PC-9 (cell line): ENCODE measurements around the gene NMNAT2. TPM values are rescaled to one million over a fixed set of nuclear protein-coding genes. Genes with fewer than 3 reads are reported as not detected.

Experiments
- BruUV-seq: library from RNA; stranded (reverse); fragments of 400-500 nt; replicated peaks from 2 replicates; lab custom pipeline; 2021; lab: Mats Ljungman, UMichigan
- CTCF ChIA-PET: fragments of 300-600 bp; sonication (Branson Sonifier 250); formaldehyde crosslinking; loops from one replicate; lab custom pipeline; 2022; ENCODE audit warnings: antibody characterized with exemption; lab: Charles Lee
- POLR2A ChIA-PET: fragments of 300-600 bp; sonication (Branson Sonifier 250); formaldehyde crosslinking; loops from one replicate; lab custom pipeline; 2022; ENCODE audit warnings: antibody characterized with exemption; ENCODE audit not compliant: unreplicated experiment; lab: Charles Lee
- DNase-seq, 2 experiments: peaks; one replicate each; pipeline versions ENCODE4 v3.0.0 to v3.0.0-alpha.2; 2015 to 2022; ENCODE audit warnings: mixed read lengths in 1 of 2
- H2AFZ ChIP-seq: fragments of 200-600 bp; sonication (generic); 2 replicates; pipeline ENCODE4 v1.8.1; 2017; ENCODE audit warnings: antibody characterized with exemption
- H3F3A ChIP-seq: fragments of 200-600 bp; sonication (generic); 2 replicates; pipeline ENCODE4 v1.8.1; 2017; ENCODE audit warnings: antibody characterized with exemption, mild to moderate bottlenecking, low read depth; ENCODE audit not compliant: insufficient read depth
- H3K27ac ChIP-seq: fragments of 200-600 bp; sonication (generic); 2 replicates; pipeline ENCODE4 v1.6.1; 2016; ENCODE audit warnings: mixed run types
- H3K27me3 ChIP-seq: fragments of 200-600 bp; sonication (generic); 2 replicates; pipeline ENCODE4 v1.6.1; 2016; ENCODE audit warnings: low read depth, mixed run types; ENCODE audit not compliant: insufficient read depth
- H3K36me3 ChIP-seq: fragments of 200-600 bp; sonication (generic); 2 replicates; pipeline ENCODE4 v1.6.1; 2016; ENCODE audit warnings: low read depth, mixed run types
- H3K4me1 ChIP-seq: fragments of 200-600 bp; sonication (generic); replicated peaks from 2 replicates; pipeline ENCODE4 v1.6.1; 2016; ENCODE audit warnings: mixed run types; ENCODE audit not compliant: insufficient read depth
- H3K4me2 ChIP-seq: fragments of 200-600 bp; sonication (generic); 2 replicates; pipeline ENCODE4 v1.6.1; 2017; ENCODE audit warnings: mixed run types
- H3K4me3 ChIP-seq: fragments of 200-600 bp; sonication (generic); 2 replicates; pipeline ENCODE4 v1.6.1; 2016; ENCODE audit warnings: mixed run types
- H3K79me2 ChIP-seq: fragments of 200-600 bp; sonication (generic); 2 replicates; pipeline ENCODE4 v1.6.1; 2017; ENCODE audit warnings: low read depth, mixed run types
- H3K9me2 ChIP-seq: fragments of 200-600 bp; sonication (generic); 2 replicates; pipeline ENCODE4 v1.8.1; 2017; ENCODE audit warnings: mild to moderate bottlenecking; ENCODE audit not compliant: insufficient read depth
- H3K9me3 ChIP-seq: fragments of 200-600 bp; sonication (generic); 2 replicates; pipeline ENCODE4 v1.8.1; 2016; ENCODE audit warnings: low read depth; ENCODE audit not compliant: insufficient read depth
- H4K20me1 ChIP-seq: fragments of 200-600 bp; sonication (generic); 2 replicates; pipeline ENCODE4 v1.8.1; 2017; ENCODE audit not compliant: insufficient read depth
- EZH2 ChIP-seq: fragments of 200-600 bp; sonication (generic); IDR thresholded peaks from 2 replicates; pipeline ENCODE4 v1.8.0; 2017; ENCODE audit warnings: antibody characterized with exemption, low read depth
- intact Hi-C: fragments of 100-400 bp; cut with micrococcal nuclease; formaldehyde crosslinking; loops from one replicate; pipeline ENCODE4 v1.10.0; 2022; ENCODE audit not compliant: unreplicated experiment
- total RNA-seq: library from RNA; stranded (reverse); gene quantifications from 2 replicates; pipeline ENCODE4 v1.2.3, GENCODE V29; 2021
- TF ChIP-seq, protein P1 (sequence below): fragments of 200-600 bp; sonication (generic); conservative IDR thresholded peaks from 2 replicates; pipeline ENCODE4 v1.6.1; 2017; ENCODE audit warnings: mixed run types, antibody characterized with exemption, mild to moderate bottlenecking, moderate library complexity

NMNAT2 gene
- total RNA-seq, 1 experiment from 2014 or later: 29.2 TPM

- Histone ChIP-seq H3K4me3 (no peak overlapping the region), H3K36me3 (peaks cover 13% of the 10 kb centered on the region; the same call in 1 of the 2 replicates), H3K4me2 (no peak overlapping the region), H3F3A (peaks cover 4% of the 10 kb centered on the region; the same call in 1 of the 2 replicates), H4K20me1 (no peaks in the 10 kb centered on the region), H3K79me2 (no peaks in the 10 kb centered on the region), H3K9me2 (no peaks in the 10 kb centered on the region), H3K27me3 (no peaks in the 10 kb centered on the region), H3K27ac (no peak overlapping the region), H2AFZ (no peak overlapping the region), H3K9me3 (no peaks in the 10 kb centered on the region), H3K4me1 (peaks cover 13% of the 10 kb centered on the region; the same call in 1 of the 2 replicates)
- intact Hi-C loops: no loop called here
- POLR2A ChIA-PET: no interaction called here
- TF ChIP-seq, protein P1, sequence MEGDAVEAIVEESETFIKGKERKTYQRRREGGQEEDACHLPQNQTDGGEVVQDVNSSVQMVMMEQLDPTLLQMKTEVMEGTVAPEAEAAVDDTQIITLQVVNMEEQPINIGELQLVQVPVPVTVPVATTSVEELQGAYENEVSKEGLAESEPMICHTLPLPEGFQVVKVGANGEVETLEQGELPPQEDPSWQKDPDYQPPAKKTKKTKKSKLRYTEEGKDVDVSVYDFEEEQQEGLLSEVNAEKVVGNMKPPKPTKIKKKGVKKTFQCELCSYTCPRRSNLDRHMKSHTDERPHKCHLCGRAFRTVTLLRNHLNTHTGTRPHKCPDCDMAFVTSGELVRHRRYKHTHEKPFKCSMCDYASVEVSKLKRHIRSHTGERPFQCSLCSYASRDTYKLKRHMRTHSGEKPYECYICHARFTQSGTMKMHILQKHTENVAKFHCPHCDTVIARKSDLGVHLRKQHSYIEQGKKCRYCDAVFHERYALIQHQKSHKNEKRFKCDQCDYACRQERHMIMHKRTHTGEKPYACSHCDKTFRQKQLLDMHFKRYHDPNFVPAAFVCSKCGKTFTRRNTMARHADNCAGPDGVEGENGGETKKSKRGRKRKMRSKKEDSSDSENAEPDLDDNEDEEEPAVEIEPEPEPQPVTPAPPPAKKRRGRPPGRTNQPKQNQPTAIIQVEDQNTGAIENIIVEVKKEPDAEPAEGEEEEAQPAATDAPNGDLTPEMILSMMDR: no peak
- TF ChIP-seq EZH2: no peak
- no TSS peak for BruUV-seq
- CTCF ChIA-PET: no interaction called here
- DNase-seq: no peak
Observed at GRCh38 chr1:183218027-183218618, 200.1 kb downstream of the NMNAT2 start.

DNA sequence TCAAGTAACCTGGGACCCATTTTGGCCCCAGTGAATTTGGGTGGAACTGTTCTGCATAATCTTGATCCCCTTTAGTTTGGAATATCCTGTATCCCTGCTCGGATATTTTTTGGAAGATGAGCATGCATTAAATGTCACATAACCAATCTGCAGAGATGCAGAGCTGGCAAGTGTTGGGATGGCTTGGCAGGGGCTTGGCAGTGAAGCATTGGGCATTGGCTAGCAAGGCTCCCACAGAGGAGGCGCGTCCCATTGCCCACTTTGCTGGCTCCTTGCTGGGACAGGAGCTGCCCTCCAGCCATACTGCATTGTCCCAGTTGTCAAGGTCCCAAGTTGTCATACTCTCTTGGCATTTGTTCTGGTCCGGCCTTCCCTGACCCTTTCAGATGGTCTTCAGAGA lies 202.2 kb downstream of the NMNAT2 start:
- Histone ChIP-seq H4K20me1 (no peaks in the 10 kb centered on the region), H3K27me3 (no peaks in the 10 kb centered on the region), H3K4me3 (no peak overlapping the region), H3K36me3 (peaks cover 9% of the 10 kb centered on the region; the same call in 1 of the 2 replicates), H3K9me2 (no peaks in the 10 kb centered on the region), H3F3A (peaks cover 4% of the 10 kb centered on the region; the same call in 1 of the 2 replicates), H3K79me2 (0 out of 2 replicates have a peak, but pooled peaks cover 2% of the 10 kb centered on the region), H2AFZ (no peak overlapping the region), H3K4me2 (no peak overlapping the region), H3K9me3 (no peaks in the 10 kb centered on the region), H3K27ac (no peak overlapping the region), H3K4me1 (peaks cover 13% of the 10 kb centered on the region; the same call in 1 of the 2 replicates)
- DNase-seq: no peak
- CTCF ChIA-PET: no interaction called here
- TF ChIP-seq, protein P1: no peak
- no peak for TF ChIP-seq EZH2
- POLR2A ChIA-PET: no interaction called here
- no TSS peak for BruUV-seq
- intact Hi-C loops: no loop called here

- no peak overlapping the region for H3K4me3 ChIP-seq
- H3K27me3 ChIP-seq: no peaks in the 10 kb centered on the region
- H3K4me2 ChIP-seq: no peak overlapping the region
- no peak overlapping the region for H2AFZ ChIP-seq
- no peaks in the 10 kb centered on the region for H3K9me3 ChIP-seq
- peaks cover 4% of the 10 kb centered on the region; the same call in 1 of the 2 replicates for H3F3A ChIP-seq
- no peak overlapping the region for H3K27ac ChIP-seq
- DNase-seq: no peak
- ChIA-PET CTCF (no interaction called here), POLR2A (no interaction called here)
- no TSS peak for BruUV-seq
- H3K9me2 ChIP-seq: no peaks in the 10 kb centered on the region
- intact Hi-C loops: no loop called here
- H4K20me1 ChIP-seq: no peaks in the 10 kb centered on the region
- H3K36me3 ChIP-seq: peaks cover 14% of the 10 kb centered on the region; the same call in 1 of the 2 replicates
- peaks cover 13% of the 10 kb centered on the region; the same call in 1 of the 2 replicates for H3K4me1 ChIP-seq
- peaks cover 7% of the 10 kb centered on the region; the same call in 1 of the 2 replicates for H3K79me2 ChIP-seq
- no peak for TF ChIP-seq EZH2
- TF ChIP-seq, protein P1: no peak
Observed at GRCh38 chr1:183215076-183215720, 203.0 kb downstream of the NMNAT2 start.
